GM12878 (cell line): ENCODE measurements around the gene SVIL. TPM values are rescaled to one million over a fixed set of nuclear protein-coding genes. Genes with fewer than 3 reads are reported as not detected.

Experiments
- HDAC2 ChIP-seq: fragments of 200-600 bp; sonication (generic); IDR thresholded peaks from 2 replicates; pipeline ENCODE4 v1.6.1; 2017
- MTA2 ChIP-seq: fragments of 450-650 bp; IDR thresholded peaks from 2 replicates; pipeline ENCODE4 v1.6.1; 2016; ENCODE audit warnings: low read depth, mild to moderate bottlenecking, moderate library complexity
- POLR2AphosphoS2 ChIP-seq: IDR thresholded peaks from 2 replicates; pipeline ENCODE4 v1.6.1; 2011; ENCODE audit warnings: low read depth, mild to moderate bottlenecking, low read length, improper control_type of control experiment, moderate library complexity
- TARDBP ChIP-seq: IDR thresholded peaks from 2 replicates; pipeline ENCODE4 v1.6.1; 2016; ENCODE audit warnings: borderline replicate concordance
- YBX1 ChIP-seq: fragments of 450-650 bp; IDR thresholded peaks from 2 replicates; pipeline ENCODE4 v1.6.1; 2016; ENCODE audit warnings: antibody characterized with exemption
- polyA plus RNA-seq, 11 experiments: library from polyadenylated mRNA; depleted of rRNA in 4 of 11; unstranded in 6 of 11; stranded (reverse) in 5 of 11; fragments of >200 nt; fragmentation: Nextera tagmentation in 4 of 11; fragmentation: Illumina TruSeq in 1 of 11; extraction: Ambion mirVana in 4 of 11; extraction: Trizol in 1 of 11; gene quantifications; 1 replicate in 1 of 11; 2 replicates in 10 of 11; pipeline versions ENCODE4 v1.2.1 to v1.2.3, GENCODE V29; 2011 to 2016; ENCODE audit warnings: inconsistent platforms in 2 of 11, missing spikeins in 2 of 11, low read depth in 1 of 11
- total RNA-seq, 4 experiments: library from RNA; depleted of rRNA in 3 of 4; stranded (reverse); fragments of >200 nt in 3 of 4; fragmentation: Illumina TruSeq in 1 of 4; extraction: Trizol in 1 of 4; gene quantifications; 2 replicates each; pipeline versions ENCODE4 v1.2.1 to v1.2.3, GENCODE V29; 2013 to 2021
- TF ChIP-seq, protein P1 (sequence below): fragments of 450-650 bp; IDR thresholded peaks from 2 replicates; pipeline ENCODE4 v1.6.1; 2017; ENCODE audit warnings: antibody characterized with exemption, mild to moderate bottlenecking, moderate library complexity
- TF ChIP-seq, protein P2 (sequence below): fragments of 450-650 bp; IDR thresholded peaks from 2 replicates; pipeline ENCODE4 v1.6.1; 2017; ENCODE audit warnings: mild to moderate bottlenecking
- TF ChIP-seq, protein P3 (sequence below): IDR thresholded peaks from 2 replicates; pipeline ENCODE4 v1.6.1; 2012; ENCODE audit warnings: low read length, inconsistent platforms

SVIL gene
- total and polyA plus RNA-seq, 10 of the 15 experiments (the other 5 are each of a cell fraction or from before 2014, with no cell fraction given) = 0.22 to 1.9 (median 0.87) TPM

GRCh38 chr10:29430101-29430500 lies 204.7 kb downstream of the SVIL start (continued):
- TF ChIP-seq, protein P1, sequence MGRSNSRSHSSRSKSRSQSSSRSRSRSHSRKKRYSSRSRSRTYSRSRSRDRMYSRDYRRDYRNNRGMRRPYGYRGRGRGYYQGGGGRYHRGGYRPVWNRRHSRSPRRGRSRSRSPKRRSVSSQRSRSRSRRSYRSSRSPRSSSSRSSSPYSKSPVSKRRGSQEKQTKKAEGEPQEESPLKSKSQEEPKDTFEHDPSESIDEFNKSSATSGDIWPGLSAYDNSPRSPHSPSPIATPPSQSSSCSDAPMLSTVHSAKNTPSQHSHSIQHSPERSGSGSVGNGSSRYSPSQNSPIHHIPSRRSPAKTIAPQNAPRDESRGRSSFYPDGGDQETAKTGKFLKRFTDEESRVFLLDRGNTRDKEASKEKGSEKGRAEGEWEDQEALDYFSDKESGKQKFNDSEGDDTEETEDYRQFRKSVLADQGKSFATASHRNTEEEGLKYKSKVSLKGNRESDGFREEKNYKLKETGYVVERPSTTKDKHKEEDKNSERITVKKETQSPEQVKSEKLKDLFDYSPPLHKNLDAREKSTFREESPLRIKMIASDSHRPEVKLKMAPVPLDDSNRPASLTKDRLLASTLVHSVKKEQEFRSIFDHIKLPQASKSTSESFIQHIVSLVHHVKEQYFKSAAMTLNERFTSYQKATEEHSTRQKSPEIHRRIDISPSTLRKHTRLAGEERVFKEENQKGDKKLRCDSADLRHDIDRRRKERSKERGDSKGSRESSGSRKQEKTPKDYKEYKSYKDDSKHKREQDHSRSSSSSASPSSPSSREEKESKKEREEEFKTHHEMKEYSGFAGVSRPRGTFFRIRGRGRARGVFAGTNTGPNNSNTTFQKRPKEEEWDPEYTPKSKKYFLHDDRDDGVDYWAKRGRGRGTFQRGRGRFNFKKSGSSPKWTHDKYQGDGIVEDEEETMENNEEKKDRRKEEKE = no peak
- TF ChIP-seq HDAC2 (no peak), POLR2AphosphoS2 (no peak), MTA2 (no peak), YBX1 (no peak), TARDBP (no peak)
- TF ChIP-seq, protein P2, sequence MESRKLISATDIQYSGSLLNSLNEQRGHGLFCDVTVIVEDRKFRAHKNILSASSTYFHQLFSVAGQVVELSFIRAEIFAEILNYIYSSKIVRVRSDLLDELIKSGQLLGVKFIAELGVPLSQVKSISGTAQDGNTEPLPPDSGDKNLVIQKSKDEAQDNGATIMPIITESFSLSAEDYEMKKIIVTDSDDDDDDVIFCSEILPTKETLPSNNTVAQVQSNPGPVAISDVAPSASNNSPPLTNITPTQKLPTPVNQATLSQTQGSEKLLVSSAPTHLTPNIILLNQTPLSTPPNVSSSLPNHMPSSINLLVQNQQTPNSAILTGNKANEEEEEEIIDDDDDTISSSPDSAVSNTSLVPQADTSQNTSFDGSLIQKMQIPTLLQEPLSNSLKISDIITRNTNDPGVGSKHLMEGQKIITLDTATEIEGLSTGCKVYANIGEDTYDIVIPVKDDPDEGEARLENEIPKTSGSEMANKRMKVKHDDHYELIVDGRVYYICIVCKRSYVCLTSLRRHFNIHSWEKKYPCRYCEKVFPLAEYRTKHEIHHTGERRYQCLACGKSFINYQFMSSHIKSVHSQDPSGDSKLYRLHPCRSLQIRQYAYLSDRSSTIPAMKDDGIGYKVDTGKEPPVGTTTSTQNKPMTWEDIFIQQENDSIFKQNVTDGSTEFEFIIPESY = no peak
- TF ChIP-seq, protein P3, sequence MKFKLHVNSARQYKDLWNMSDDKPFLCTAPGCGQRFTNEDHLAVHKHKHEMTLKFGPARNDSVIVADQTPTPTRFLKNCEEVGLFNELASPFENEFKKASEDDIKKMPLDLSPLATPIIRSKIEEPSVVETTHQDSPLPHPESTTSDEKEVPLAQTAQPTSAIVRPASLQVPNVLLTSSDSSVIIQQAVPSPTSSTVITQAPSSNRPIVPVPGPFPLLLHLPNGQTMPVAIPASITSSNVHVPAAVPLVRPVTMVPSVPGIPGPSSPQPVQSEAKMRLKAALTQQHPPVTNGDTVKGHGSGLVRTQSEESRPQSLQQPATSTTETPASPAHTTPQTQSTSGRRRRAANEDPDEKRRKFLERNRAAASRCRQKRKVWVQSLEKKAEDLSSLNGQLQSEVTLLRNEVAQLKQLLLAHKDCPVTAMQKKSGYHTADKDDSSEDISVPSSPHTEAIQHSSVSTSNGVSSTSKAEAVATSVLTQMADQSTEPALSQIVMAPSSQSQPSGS = no peak
